Activated T-cell treated with anti-CD3 and anti-CD28 coated beads, Interleukin-2, amount 50 U/mL, for 24 hours (primary cell): Measurements from ENCODE around the gene PAQR7.

ENCODE experiments used
- DNase-seq: peaks from one replicate; pipeline ENCODE4 v3.0.0-alpha.2; 2020
- H3K27ac Mint-ChIP-seq: 2 replicates; pipeline ENCODE4 v1.8.0; 2020; ENCODE audit warnings: mild to moderate bottlenecking, mixed read lengths
- H3K27me3 Mint-ChIP-seq: 2 replicates; pipeline ENCODE4 v1.8.0; 2020; ENCODE audit warnings: mixed read lengths
- H3K36me3 Mint-ChIP-seq: 2 replicates; pipeline ENCODE4 v1.8.0; 2020; ENCODE audit warnings: low read depth, mixed read lengths
- H3K4me1 Mint-ChIP-seq: 2 replicates; pipeline ENCODE4 v1.8.0; 2020; ENCODE audit warnings: low read depth, mixed read lengths
- H3K4me3 Mint-ChIP-seq: 2 replicates; pipeline ENCODE4 v1.8.0; 2020; ENCODE audit warnings: mild to moderate bottlenecking, moderate library complexity, mixed read lengths
- H3K9me3 Mint-ChIP-seq: 2 replicates; pipeline ENCODE4 v1.8.0; 2020; ENCODE audit warnings: mixed read lengths

The PAQR7 gene

DNA sequence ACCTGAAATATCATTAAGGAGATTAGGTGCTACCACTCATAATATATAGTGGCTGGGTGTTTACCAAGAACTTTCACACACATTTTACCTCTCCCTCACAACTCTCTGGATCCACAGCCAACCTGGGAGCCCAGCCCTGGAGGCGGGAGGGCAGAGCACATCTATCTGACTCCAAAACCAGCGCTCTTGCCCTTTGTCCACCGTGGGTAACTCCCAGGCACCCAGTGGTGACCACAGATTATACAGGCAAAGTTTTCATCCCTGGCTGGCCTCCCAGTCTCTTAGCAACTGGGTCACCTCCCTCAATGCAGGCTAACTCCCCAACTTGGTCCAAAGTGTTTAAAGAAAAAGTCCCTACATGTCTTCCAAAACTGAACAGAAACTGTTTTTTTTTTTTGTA, 2.4 kb downstream of the PAQR7 start:
- Mint-ChIP-seq H3K27me3 (peaks cover 8% of the 10 kb centered on the region), H3K4me1 (peaks cover 10% of the 10 kb centered on the region), H3K36me3 (peaks cover 2% of the 10 kb centered on the region), H3K9me3 (no peaks in the 10 kb centered on the region), H3K27ac (no peak overlapping the region), H3K4me3 (no peak overlapping the region)
- no peak for DNase-seq

- Mint-ChIP-seq H3K27me3 (peaks cover 8% of the 10 kb centered on the region), H3K9me3 (no peaks in the 10 kb centered on the region), H3K27ac (no peak overlapping the region), H3K4me1 (peaks cover 10% of the 10 kb centered on the region), H3K36me3 (peaks cover 2% of the 10 kb centered on the region), H3K4me3 (no peak overlapping the region)
- no peak for DNase-seq
Measured at GRCh38 chr1:25872713-25873112, 2.8 kb downstream of the PAQR7 start.

DNA sequence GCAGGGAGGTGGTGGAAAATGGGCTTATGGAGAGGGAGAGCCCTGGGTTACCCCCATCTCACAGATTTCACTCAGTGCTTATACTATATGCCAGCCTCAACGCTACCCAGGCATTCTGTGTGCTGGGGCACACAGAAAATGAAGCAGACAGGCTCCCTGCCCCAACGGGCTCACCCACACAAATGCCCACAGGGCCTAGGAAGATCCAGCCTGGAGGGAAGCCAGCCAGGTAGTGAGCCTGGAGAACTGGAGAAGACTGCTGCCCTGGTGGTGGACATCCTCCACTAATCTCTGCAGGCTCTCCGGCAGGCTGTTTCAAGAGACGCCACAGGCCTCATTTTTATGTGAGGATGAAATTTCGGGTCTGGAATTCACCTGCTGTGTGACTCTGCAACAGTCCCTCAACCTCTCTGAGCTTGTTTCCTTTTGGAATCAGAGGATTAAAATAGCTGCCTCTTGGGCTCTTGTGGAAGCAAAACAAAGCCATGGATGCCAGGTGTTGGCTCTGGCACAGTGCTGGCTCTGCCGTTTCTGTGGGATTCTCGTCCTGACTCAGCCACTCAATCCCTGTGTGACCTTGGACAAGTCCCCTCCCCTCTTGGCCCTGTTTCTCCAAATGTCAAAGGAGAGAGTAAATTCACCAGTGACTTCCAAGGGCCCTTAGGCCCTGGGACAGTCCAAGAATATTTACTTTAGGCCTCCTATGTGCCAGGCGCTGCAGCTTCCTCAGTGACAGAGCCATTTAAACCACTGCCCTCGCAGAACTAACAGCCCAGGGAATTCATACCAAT, 3.6 kb downstream of the PAQR7 start:
- DNase-seq, result no peak
- no peak overlapping the region for H3K27ac Mint-ChIP-seq

GRCh38 chr1:25871086-25871703, 4.3 kb downstream of the PAQR7 start:
- Mint-ChIP-seq H3K4me3 (no peak overlapping the region), H3K27me3 (peaks cover 2% of the 10 kb centered on the region), H3K4me1 (peaks cover 10% of the 10 kb centered on the region), H3K9me3 (no peaks in the 10 kb centered on the region), H3K27ac (no peak overlapping the region), H3K36me3 (peaks cover 2% of the 10 kb centered on the region)
- no peak for DNase-seq

More for the DNA sequence above, 3.6 kb downstream of the PAQR7 start:
- peaks cover 2% of the 10 kb centered on the region for H3K36me3 Mint-ChIP-seq
- H3K4me3 Mint-ChIP-seq, result no peak overlapping the region
- no peaks in the 10 kb centered on the region for H3K9me3 Mint-ChIP-seq
- H3K27me3 Mint-ChIP-seq, result peaks cover 8% of the 10 kb centered on the region
- H3K4me1 Mint-ChIP-seq, result peaks cover 10% of the 10 kb centered on the region

- H3K4me1 Mint-ChIP-seq, result peaks cover 7% of the 10 kb centered on the region
- H3K9me3 Mint-ChIP-seq, result no peaks in the 10 kb centered on the region
- H3K27ac Mint-ChIP-seq, result no peak overlapping the region
Measured at GRCh38 chr1:25870614-25871013, 4.9 kb downstream of the PAQR7 start.

GRCh38 chr1:25869909-25870606, 5.5 kb downstream of the PAQR7 start:
- no peak overlapping the region for H3K27ac Mint-ChIP-seq
- H3K9me3 Mint-ChIP-seq, result no peaks in the 10 kb centered on the region
- DNase-seq, result no peak
- no peaks in the 10 kb centered on the region for H3K27me3 Mint-ChIP-seq
- no peak overlapping the region for H3K4me3 Mint-ChIP-seq
- peaks cover 2% of the 10 kb centered on the region for H3K36me3 Mint-ChIP-seq
- peaks cover 6% of the 10 kb centered on the region for H3K4me1 Mint-ChIP-seq

More at GRCh38 chr1:25870614-25871013, 4.9 kb downstream of the PAQR7 start:
- no peaks in the 10 kb centered on the region for H3K27me3 Mint-ChIP-seq
- no peak for DNase-seq
- peaks cover 2% of the 10 kb centered on the region for H3K36me3 Mint-ChIP-seq
- H3K4me3 Mint-ChIP-seq, result no peak overlapping the region

- H3K9me3 Mint-ChIP-seq, result no peaks in the 10 kb centered on the region
- no peaks in the 10 kb centered on the region for H3K27me3 Mint-ChIP-seq
- H3K4me1 Mint-ChIP-seq, result no peaks in the 10 kb centered on the region
- H3K27ac Mint-ChIP-seq, result no peak overlapping the region
- no peak overlapping the region for H3K4me3 Mint-ChIP-seq
- peaks cover 12% of the 10 kb centered on the region for H3K36me3 Mint-ChIP-seq
- no peak for DNase-seq
Measured at GRCh38 chr1:25867210-25867991, 8.1 kb downstream of the PAQR7 start.

GRCh38 chr1:25866288-25866687, 9.2 kb downstream of the PAQR7 start:
- Mint-ChIP-seq H3K27me3 (no peaks in the 10 kb centered on the region), H3K9me3 (no peaks in the 10 kb centered on the region), H3K4me1 (peaks cover 2% of the 10 kb centered on the region), H3K36me3 (peaks cover 12% of the 10 kb centered on the region), H3K27ac (no peak overlapping the region), H3K4me3 (no peak overlapping the region)
- no peak for DNase-seq

DNA sequence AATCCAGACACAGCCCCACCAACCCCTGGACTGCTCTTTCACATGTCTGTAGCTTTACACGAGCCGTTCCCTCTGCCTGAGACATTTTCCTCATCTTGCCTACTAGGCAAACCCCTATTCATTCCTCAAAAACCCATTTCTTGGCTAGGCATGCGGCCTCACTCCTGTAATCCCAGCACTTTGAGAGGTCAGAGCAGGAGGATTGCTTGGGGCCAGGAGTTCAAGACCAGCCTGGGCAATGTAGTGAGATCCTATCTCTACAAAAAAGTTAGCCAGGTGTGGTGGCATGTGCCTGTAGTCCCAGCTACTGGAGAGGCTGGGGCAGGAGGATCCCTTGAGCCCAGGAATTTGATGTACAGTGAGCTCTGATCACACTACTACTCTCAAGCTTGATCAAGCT, 11.1 kb downstream of the PAQR7 start:
- no peak for DNase-seq
- Mint-ChIP-seq H3K4me3 (no peak overlapping the region), H3K4me1 (peaks cover 13% of the 10 kb centered on the region), H3K27me3 (no peaks in the 10 kb centered on the region), H3K27ac (no peak overlapping the region), H3K9me3 (no peaks in the 10 kb centered on the region), H3K36me3 (peaks cover 15% of the 10 kb centered on the region)

DNA sequence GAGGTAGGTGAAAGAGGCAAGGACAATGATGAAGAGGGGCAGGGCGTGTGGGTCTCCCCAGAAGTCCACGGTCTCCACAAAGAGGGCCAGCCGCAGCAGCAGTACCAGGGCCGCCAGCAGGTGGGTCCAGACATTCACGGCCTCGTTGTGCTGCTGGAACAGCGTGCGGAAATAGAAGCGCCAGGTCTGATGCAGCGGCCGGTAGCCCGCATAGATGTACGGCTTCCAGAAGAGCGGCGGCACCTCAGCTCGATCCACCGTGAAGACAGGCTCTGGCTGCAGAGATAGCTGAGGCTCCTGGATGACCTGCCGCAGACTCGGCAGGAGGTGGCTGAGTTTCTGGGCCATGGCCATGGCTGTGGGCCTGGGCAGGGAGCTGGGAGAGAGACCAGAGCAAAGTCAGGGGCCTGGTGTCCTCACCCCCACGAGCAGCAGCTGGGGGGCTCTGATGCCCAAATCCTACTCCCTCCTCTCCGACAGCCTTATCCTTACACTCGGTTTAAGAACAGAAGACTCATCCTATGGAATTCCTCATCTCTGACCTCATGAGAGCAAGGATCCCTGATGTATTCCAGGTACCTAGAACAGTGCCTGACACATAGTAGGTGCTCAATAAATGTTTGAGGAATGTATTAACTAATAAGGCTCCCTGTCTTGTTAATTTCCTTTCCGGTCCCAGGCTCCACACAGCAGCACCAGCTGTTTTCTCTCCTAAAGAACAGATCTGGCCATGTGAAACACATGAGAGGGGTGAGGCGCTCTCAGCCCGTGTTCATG, 11.8 kb downstream of the PAQR7 start:
- Mint-ChIP-seq H3K27ac (no peak overlapping the region), H3K36me3 (peaks cover 18% of the 10 kb centered on the region)

GRCh38 chr1:25862785-25863485, 12.6 kb downstream of the PAQR7 start:
- Mint-ChIP-seq H3K4me1 (peaks cover 23% of the 10 kb centered on the region), H3K4me3 (no peak overlapping the region), H3K36me3 (peaks cover 20% of the 10 kb centered on the region), H3K27ac (no peak overlapping the region), H3K27me3 (peaks cover 2% of the 10 kb centered on the region), H3K9me3 (no peaks in the 10 kb centered on the region)
- no peak for DNase-seq

More for the DNA sequence above, 11.8 kb downstream of the PAQR7 start:
- Mint-ChIP-seq H3K4me3 (no peak overlapping the region), H3K9me3 (no peaks in the 10 kb centered on the region), H3K27me3 (no peaks in the 10 kb centered on the region), H3K4me1 (peaks cover 17% of the 10 kb centered on the region)
- DNase-seq, result no peak

DNA sequence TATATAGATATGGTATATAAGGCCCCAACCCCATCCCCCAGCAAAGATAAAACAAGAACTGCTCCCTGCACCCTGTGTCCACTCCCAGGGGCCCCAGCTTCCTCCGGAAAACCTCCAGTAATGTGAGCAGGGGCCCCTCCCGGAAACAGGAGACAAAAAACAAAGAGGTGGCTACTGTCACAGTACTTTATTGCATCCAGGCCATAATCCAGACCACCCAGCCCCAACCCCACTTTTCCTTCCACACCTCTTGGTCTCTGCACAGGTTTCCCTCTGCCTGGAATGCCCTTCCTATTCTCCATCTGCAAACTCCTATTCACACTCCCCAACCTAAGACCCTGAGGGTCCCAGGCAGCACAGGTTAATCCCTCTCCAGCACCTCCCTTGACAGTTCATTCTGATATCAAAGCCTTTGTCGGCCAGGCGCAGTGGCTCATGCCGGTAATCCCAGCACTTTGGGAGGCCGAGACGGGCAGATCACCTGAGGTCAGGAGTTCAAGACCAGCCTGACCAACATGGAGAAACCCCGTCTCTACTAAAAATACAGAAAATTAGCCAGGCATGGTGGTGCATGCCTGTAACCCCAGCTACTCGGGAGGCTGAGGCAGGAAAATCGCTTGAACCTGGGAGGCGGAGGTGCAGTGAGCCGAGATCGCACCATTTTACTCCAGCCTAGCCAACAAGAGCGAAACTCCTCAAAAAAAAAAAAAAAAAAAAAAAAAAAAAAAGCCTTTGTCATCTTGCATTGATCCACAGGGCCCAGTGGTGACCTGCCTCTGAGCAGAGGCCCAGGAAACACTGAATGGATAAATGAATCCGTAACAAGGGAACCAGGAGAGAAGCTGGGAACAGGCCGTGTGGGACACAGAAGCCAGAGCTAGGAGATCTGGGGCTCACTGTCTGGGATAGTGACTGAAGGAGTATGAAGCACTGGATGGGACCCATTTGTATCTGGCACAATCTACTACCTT, 13.9 kb downstream of the PAQR7 start:
- H3K36me3 Mint-ChIP-seq, result peaks cover 20% of the 10 kb centered on the region
- no peak for DNase-seq
- peaks cover 23% of the 10 kb centered on the region for H3K4me1 Mint-ChIP-seq
- H3K27ac Mint-ChIP-seq, result peak overlapping the region; percentile 55
- H3K27me3 Mint-ChIP-seq, result peaks cover 2% of the 10 kb centered on the region
- no peak overlapping the region for H3K4me3 Mint-ChIP-seq
- no peaks in the 10 kb centered on the region for H3K9me3 Mint-ChIP-seq
